ENCODE data around the gene GFY. TPM values are rescaled to one million over a fixed set of nuclear protein-coding genes. Genes with fewer than 3 reads are reported as not detected.

GFY gene
- total and polyA plus RNA-seq, 9 of the 15 experiments (the other 6 are each of a cell fraction or from before 2014, with no cell fraction given), result 0.06 to 0.40 (median 0.19) TPM; not detected in 3

DNA sequence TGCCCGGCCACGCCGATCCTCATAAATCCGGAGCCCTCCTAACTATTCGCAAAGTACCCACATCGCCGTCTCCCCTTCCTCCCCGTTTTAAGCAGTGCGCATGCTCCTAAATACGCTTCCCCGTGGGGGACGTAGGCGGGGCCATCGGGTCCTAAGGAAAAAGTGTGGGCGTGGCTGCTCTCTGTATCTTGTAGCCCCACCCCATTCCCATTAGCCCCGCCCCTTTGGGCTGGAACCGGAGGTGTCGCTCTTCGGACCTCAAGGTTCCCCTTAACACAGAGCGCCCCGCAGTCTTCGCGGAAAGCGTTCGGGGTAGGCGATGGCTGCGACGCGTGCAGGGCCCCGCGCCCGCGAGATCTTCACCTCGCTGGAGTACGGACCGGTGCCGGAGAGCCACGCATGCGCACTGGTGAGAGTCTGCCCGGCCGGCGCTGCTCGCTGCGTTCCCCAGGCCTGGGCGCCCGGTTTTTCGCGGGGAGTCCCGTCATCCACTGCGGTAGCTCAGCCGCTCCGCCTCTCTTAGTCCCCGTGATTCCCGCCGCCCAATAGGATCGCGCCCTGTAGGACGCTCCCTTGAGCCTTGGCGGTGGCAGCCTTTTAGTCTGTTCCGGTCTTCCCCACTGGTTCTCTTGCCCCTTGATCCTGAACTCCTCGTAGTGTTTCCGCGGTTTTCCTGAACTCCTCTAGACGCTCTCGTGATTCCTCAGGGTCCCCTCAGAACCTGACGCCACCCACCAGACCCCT lies 28.0 kb downstream of the GFY start, which contains the start of gene ALDH16A1 (continued):
- TF ChIP-seq, protein P1, sequence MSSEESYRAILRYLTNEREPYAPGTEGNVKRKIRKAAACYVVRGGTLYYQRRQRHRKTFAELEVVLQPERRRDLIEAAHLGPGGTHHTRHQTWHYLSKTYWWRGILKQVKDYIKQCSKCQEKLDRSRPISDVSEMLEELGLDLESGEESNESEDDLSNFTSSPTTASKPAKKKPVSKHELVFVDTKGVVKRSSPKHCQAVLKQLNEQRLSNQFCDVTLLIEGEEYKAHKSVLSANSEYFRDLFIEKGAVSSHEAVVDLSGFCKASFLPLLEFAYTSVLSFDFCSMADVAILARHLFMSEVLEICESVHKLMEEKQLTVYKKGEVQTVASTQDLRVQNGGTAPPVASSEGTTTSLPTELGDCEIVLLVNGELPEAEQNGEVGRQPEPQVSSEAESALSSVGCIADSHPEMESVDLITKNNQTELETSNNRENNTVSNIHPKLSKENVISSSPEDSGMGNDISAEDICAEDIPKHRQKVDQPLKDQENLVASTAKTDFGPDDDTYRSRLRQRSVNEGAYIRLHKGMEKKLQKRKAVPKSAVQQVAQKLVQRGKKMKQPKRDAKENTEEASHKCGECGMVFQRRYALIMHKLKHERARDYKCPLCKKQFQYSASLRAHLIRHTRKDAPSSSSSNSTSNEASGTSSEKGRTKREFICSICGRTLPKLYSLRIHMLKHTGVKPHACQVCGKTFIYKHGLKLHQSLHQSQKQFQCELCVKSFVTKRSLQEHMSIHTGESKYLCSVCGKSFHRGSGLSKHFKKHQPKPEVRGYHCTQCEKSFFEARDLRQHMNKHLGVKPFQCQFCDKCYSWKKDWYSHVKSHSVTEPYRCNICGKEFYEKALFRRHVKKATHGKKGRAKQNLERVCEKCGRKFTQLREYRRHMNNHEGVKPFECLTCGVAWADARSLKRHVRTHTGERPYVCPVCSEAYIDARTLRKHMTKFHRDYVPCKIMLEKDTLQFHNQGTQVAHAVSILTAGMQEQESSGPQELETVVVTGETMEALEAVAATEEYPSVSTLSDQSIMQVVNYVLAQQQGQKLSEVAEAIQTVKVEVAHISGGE (CRISPR knock-in tag; IDR thresholded peaks at IDR 0.05), result peak in 1 of 3 experiments; percentile 74; a peak in 2 of 6 replicates
- TF ChIP-seq ERF (CRISPR knock-in tag; IDR thresholded peaks at IDR 0.05) (no peak), HNRNPK (IDR thresholded peaks at IDR 0.05; ENCODE audit: low read depth, low read length, poor library complexity, severe bottlenecking) (no peak), TARDBP (IDR thresholded peaks at IDR 0.05) (0 out of 2 replicates have a peak, but pooled peaks have one; percentile 63), MCM5 (IDR thresholded peaks at IDR 0.05; ENCODE audit: low read depth) (no peak), ZNF583 (CRISPR knock-in tag; IDR thresholded peaks at IDR 0.05) (no peak), CREM (IDR thresholded peaks at IDR 0.05; ENCODE audit: low read depth) (peak; percentile 75), MCM2 (IDR thresholded peaks at IDR 0.05; ENCODE audit: low read depth) (no peak), FOXP1 (CRISPR knock-in tag; IDR thresholded peaks at IDR 0.05) (peak; percentile 75; the same call in 1 of the 2 replicates), YBX1 (IDR thresholded peaks at IDR 0.05) (no peak)
- TF ChIP-seq, protein P2, sequence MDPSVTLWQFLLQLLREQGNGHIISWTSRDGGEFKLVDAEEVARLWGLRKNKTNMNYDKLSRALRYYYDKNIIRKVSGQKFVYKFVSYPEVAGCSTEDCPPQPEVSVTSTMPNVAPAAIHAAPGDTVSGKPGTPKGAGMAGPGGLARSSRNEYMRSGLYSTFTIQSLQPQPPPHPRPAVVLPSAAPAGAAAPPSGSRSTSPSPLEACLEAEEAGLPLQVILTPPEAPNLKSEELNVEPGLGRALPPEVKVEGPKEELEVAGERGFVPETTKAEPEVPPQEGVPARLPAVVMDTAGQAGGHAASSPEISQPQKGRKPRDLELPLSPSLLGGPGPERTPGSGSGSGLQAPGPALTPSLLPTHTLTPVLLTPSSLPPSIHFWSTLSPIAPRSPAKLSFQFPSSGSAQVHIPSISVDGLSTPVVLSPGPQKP (CRISPR knock-in tag; IDR thresholded peaks at IDR 0.05), result no peak
- TF ChIP-seq, protein P3, sequence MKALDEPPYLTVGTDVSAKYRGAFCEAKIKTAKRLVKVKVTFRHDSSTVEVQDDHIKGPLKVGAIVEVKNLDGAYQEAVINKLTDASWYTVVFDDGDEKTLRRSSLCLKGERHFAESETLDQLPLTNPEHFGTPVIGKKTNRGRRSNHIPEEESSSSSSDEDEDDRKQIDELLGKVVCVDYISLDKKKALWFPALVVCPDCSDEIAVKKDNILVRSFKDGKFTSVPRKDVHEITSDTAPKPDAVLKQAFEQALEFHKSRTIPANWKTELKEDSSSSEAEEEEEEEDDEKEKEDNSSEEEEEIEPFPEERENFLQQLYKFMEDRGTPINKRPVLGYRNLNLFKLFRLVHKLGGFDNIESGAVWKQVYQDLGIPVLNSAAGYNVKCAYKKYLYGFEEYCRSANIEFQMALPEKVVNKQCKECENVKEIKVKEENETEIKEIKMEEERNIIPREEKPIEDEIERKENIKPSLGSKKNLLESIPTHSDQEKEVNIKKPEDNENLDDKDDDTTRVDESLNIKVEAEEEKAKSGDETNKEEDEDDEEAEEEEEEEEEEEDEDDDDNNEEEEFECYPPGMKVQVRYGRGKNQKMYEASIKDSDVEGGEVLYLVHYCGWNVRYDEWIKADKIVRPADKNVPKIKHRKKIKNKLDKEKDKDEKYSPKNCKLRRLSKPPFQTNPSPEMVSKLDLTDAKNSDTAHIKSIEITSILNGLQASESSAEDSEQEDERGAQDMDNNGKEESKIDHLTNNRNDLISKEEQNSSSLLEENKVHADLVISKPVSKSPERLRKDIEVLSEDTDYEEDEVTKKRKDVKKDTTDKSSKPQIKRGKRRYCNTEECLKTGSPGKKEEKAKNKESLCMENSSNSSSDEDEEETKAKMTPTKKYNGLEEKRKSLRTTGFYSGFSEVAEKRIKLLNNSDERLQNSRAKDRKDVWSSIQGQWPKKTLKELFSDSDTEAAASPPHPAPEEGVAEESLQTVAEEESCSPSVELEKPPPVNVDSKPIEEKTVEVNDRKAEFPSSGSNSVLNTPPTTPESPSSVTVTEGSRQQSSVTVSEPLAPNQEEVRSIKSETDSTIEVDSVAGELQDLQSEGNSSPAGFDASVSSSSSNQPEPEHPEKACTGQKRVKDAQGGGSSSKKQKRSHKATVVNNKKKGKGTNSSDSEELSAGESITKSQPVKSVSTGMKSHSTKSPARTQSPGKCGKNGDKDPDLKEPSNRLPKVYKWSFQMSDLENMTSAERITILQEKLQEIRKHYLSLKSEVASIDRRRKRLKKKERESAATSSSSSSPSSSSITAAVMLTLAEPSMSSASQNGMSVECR (CRISPR knock-in tag; IDR thresholded peaks at IDR 0.05), result no peak; the same call in 1 of the 2 replicates
- TF ChIP-seq, protein P4, sequence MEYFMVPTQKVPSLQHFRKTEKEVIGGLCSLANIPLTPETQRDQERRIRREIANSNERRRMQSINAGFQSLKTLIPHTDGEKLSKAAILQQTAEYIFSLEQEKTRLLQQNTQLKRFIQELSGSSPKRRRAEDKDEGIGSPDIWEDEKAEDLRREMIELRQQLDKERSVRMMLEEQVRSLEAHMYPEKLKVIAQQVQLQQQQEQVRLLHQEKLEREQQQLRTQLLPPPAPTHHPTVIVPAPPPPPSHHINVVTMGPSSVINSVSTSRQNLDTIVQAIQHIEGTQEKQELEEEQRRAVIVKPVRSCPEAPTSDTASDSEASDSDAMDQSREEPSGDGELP (CRISPR knock-in tag; IDR thresholded peaks at IDR 0.05; ENCODE audit: borderline replicate concordance), result peak; percentile 63; the same call in 1 of the 2 replicates
- TF ChIP-seq, protein P5, sequence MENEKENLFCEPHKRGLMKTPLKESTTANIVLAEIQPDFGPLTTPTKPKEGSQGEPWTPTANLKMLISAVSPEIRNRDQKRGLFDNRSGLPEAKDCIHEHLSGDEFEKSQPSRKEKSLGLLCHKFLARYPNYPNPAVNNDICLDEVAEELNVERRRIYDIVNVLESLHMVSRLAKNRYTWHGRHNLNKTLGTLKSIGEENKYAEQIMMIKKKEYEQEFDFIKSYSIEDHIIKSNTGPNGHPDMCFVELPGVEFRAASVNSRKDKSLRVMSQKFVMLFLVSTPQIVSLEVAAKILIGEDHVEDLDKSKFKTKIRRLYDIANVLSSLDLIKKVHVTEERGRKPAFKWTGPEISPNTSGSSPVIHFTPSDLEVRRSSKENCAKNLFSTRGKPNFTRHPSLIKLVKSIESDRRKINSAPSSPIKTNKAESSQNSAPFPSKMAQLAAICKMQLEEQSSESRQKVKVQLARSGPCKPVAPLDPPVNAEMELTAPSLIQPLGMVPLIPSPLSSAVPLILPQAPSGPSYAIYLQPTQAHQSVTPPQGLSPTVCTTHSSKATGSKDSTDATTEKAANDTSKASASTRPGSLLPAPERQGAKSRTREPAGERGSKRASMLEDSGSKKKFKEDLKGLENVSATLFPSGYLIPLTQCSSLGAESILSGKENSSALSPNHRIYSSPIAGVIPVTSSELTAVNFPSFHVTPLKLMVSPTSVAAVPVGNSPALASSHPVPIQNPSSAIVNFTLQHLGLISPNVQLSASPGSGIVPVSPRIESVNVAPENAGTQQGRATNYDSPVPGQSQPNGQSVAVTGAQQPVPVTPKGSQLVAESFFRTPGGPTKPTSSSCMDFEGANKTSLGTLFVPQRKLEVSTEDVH (IDR thresholded peaks at IDR 0.05; ENCODE audit: low read depth, partially characterized antibody), result peak; percentile 69
